HG03135 (cell line): Measurements from ENCODE around the gene ADAMTSL5.

Experiments used
- ATAC-seq: cut with Tn5 transposase; IDR thresholded peaks from one replicate; pipeline ENCODE4 v1.9.1; 2021; ENCODE audit warnings: mild to moderate bottlenecking, moderate library complexity; ENCODE audit not compliant: unreplicated experiment

ADAMTSL5 gene

DNA sequence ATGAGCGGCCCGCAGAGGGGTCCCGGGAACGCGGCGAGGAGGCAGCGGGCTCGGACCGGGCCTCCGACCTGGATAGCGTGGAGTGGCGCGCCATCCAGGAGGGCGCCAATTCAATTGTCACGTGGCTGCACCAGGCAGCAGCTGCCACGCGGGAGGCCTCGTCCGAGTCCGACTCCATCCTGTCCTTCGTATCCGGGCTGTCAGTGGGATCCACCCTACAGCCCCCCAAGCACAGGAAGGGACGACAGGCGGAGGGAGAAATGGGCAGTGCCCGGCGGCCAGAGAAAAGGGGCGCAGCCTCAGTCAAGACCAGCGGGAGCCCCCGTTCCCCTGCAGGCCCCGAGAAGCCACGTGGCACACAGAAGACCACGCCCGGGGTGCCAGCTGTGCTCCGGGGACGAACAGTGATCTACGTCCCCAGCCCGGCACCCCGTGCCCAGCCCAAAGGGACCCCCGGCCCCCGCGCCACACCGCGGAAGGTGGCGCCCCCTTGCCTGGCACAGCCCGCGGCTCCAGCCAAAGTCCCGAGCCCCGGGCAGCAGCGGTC lies 44.5 kb downstream of the ADAMTSL5 start:
- ATAC-seq: no peak

GRCh38 chr19:1467490-1468273 lies 45.1 kb downstream of the ADAMTSL5 start:
- ATAC-seq: no peak

DNA sequence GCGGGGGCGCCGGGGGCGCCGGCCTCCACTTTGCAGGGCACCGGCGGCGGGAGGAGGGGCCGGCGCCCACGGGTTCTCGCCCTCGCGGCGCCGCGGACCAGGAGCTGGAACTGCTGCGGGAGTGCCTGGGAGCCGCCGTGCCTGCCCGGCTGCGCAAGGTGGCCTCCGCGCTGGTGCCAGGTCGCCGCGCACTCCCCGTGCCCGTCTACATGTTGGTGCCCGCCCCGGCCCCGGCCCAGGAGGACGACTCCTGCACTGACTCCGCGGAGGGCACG lies 45.7 kb downstream of the ADAMTSL5 start:
- ATAC-seq: no peak

- ATAC-seq: no peak
Measured at GRCh38 chr19:1466461-1467214, 46.2 kb downstream of the ADAMTSL5 start.

DNA sequence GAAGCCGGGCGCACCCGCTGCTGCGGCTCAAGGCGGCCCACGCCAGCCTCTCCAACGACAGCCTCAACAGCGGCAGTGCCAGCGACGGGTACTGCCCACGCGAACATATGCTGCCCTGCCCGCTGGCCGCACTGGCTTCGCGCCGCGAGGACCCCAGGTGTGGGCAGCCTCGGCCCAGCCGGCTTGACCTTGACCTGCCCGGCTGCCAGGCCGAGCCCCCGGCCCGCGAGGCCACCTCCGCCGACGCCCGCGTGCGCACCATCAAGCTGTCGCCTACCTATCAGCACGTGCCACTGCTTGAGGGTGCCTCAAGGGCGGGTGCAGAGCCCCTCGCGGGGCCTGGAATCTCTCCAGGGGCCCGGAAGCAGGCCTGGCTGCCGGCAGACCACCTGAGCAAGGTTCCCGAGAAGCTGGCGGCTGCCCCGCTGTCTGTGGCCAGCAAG lies 46.8 kb downstream of the ADAMTSL5 start:
- ATAC-seq: no peak

GRCh38 chr19:1465191-1466016 lies 47.4 kb downstream of the ADAMTSL5 start:
- no peak for ATAC-seq

- no peak for ATAC-seq
Measured at GRCh38 chr19:1461862-1462261, 51.0 kb downstream of the ADAMTSL5 start.

GRCh38 chr19:1460033-1460995 lies 52.5 kb downstream of the ADAMTSL5 start:
- ATAC-seq: no peak

DNA sequence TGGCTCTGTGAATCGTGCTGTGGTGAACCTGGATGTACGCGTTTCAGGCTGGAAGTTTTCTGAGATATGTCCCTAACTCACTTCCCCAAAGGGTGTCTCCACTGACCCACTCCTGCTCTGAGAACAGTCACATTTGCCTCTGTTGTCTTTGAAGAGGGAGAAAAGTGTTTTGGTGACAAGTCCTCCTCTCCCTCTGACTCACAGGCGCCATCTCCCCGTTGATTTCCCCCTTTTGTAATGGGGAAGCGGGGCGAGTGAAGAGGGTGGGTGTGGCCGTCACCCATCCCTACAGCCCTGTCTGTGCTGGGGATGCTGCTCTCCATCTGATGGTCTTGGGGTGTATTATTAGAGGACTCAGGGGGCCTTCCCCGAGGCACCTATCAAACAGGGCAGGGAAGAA lies 53.3 kb downstream of the ADAMTSL5 start:
- ATAC-seq: no peak

GRCh38 chr19:1457892-1458291 lies 54.9 kb downstream of the ADAMTSL5 start:
- ATAC-seq: no peak

GRCh38 chr19:1457031-1457739 lies 55.6 kb downstream of the ADAMTSL5 start:
- no peak for ATAC-seq

DNA sequence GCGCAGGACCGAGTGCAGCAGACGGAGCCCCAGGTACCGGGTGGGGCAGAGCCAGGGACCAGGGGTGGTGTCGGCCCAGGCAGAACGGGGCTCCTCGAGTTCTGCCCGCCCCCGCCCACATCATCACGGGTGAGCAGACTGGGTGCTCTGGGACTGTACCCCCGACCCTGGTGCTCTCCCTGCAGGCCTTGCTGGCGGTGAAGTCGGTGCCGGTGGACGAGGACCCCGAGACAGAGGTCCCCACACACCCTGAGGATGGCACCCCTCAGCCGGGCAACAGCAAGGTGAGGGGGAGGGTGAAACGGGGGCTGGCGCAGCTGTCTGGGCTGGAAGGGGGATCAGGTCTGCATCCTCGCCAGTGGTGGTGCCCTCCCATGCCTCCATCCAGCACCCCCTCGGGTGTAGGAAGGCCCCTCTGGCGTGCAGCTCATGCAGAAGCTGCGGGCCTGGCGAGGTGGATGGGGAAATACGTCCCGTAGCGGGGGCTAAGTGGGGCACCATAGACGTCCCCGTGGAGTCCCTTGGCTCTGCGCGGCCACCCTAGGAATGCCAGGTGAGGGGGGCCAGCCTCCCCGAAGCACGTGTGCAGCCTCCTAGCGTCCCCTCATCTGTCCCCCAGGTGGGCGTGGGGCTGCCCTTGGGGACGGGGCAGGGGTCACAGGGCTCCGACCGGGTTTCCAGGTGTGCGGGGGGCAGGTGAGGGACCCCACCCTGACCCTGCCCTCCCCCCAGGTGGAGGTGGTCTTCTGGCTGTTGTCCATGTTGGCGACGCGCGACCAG lies 56.5 kb downstream of the ADAMTSL5 start:
- ATAC-seq: no peak

DNA sequence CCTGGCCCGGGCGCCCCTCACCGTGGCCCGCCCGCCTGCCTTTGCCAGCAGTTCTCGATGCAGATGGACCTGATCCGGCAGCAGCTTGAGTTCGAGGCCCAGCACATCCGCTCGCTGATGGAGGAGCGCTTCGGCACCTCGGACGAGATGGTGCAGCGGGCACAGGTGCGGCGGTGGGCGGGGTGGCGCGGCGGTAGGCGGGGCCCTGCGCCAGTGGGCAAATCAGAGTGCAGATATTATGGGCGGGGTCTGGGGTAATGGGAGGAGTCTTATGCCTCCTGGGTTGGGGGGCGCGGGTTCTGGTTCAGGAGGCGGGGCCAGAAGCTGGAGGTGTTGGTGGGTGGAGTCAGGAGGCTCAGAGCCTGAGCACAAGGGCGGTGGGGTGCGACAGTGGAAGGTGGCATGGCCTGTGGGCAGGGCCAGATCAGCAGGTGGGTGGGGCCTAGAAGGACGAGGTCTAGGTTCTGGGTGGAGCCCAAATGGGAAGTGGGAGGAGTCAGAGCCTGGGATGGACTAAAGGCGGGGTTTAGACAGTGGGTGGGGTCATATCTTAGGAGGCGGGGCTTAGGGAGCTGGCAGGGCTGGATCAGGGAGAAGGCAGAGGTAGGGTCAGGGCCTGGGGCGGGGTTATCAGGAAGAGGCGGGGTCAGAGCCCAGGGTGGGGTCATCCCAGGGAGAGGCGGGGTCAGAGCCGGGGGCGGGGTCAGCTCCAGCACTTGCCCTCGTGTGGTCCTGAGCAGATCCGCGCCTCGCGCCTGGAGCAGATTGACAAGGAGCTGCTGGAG lies 57.3 kb downstream of the ADAMTSL5 start:
- ATAC-seq: no peak
